AG09309 (cell line): ENCODE measurements around the gene RXRB.

Experiments
- DNase-seq: peaks from one replicate; pipeline ENCODE4 v3.0.0-alpha.2; 2010; ENCODE audit warnings: low read depth
- H3K4me3 ChIP-seq: 2 replicates; pipeline ENCODE4 v1.5.1; 2011; ENCODE audit warnings: mild to moderate bottlenecking, low read depth, low read length, moderate library complexity; ENCODE audit not compliant: control insufficient read depth
- TF ChIP-seq, protein P1 (sequence below): IDR thresholded peaks from 2 replicates; pipeline ENCODE4 v1.5.1; 2011; ENCODE audit warnings: mild to moderate bottlenecking, low read depth, low read length, inconsistent platforms; ENCODE audit not compliant: insufficient read depth, control insufficient read depth; ENCODE audit errors: missing control alignments

Gene RXRB

DNA sequence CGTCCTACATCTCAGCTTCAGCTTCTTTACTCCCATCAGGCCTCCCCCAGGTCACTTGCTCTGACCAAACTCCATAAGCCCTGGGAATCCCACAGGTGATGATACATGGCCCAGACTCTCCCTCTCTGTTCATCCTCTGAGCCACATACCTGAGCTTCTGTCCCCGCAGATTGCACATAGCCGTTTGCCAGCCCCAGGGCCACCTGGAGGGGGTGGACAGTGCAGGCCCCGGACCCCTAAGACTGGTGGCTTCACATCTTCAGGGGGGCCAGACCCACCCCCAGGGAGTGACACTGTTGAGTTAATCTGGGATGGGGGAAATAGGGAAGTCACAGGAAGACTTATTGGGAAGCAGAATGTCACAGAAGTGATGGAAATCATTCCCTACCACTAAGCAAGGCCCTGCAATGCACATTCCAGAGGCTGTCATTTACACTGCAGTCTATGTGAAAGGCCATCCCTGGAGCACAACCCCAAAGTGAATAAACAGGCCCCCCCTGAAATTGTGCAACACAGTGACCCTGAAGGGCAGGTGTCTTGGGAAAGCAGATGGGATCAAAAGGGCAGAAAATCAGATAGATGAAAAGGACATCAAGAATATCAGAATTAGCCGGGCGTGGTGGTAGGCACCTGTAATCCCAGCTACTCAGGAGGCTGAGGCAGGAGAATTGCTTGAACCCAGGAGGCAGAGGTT lies 2.2 kb downstream of the RXRB start:
- TF ChIP-seq, protein P1, sequence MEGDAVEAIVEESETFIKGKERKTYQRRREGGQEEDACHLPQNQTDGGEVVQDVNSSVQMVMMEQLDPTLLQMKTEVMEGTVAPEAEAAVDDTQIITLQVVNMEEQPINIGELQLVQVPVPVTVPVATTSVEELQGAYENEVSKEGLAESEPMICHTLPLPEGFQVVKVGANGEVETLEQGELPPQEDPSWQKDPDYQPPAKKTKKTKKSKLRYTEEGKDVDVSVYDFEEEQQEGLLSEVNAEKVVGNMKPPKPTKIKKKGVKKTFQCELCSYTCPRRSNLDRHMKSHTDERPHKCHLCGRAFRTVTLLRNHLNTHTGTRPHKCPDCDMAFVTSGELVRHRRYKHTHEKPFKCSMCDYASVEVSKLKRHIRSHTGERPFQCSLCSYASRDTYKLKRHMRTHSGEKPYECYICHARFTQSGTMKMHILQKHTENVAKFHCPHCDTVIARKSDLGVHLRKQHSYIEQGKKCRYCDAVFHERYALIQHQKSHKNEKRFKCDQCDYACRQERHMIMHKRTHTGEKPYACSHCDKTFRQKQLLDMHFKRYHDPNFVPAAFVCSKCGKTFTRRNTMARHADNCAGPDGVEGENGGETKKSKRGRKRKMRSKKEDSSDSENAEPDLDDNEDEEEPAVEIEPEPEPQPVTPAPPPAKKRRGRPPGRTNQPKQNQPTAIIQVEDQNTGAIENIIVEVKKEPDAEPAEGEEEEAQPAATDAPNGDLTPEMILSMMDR, result no peak
- no peak for DNase-seq
- H3K4me3 ChIP-seq, result no peak overlapping the region

DNA sequence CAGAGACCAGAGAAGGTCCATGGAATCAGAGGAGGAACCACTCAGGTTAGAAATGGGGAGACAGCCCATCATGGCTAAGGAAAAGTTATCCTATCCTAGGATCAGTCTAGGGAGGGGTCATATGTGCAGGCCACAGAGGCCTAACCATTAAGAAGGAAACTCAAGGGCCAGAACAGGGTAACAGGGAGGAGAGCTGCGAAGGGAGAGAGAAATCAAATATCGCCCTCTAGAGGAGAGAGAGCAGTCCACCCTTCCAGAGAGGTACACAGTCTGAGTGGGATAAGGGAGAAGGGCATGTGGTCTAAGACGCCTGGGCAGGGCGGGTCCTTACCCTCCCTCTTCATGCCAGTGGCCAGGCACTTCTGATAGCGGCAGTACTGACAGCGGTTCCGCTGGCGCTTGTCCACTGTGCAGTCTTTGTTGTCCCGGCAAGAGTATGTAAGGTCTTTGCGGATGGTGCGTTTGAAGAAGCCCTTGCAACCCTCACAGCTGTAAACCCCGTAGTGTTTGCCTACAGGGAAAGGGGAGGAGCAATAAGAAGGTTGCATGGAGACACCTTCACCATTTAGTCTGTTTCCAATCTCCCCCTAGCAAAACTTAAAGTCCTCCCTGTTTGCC lies 2.9 kb downstream of the RXRB start:
- DNase-seq, result peak; percentile 33
- TF ChIP-seq, protein P1, result peak; percentile 81
- no peak overlapping the region for H3K4me3 ChIP-seq

DNA sequence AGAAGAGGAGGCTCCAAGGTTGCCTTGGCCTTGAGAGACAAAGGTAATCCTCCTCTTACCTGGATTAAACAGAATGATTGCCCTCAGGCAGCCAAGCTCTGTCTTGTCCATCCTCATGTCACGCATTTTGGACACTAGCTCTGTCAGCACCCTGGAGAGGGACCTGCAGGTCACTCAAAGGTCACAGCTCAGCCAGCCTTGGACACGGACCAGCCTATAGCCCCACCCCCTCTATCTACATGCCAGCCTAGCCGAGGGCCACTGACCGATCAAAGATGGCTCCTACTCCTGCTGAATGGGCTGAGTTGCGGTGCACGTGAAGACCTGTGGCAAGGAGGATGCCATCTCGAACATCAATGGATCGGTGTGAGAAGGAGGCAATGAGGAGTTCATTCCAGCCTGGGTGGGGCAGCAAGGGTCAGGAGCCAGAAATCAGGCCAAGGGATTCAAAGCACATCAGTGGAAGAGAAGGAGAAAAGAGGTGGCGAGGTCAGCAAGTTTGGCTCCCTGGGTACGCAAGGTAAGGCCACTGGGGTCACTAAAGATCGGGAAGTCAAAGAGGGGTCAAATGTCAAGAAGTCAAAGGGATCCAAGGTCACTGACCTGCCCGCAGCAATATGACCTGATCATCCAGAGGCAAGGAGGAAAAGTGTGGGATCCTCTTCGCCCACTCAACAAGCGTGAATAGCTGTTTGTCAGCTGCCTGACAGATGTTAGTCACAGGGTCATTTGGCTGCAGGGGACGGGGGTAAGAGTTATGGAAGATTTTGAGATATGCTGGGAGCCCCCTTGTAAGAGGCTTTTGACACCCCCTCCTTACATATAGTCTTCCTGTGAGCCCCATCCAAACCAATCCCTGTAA lies 4.9 kb downstream of the RXRB start:
- TF ChIP-seq, protein P1, result no peak
- H3K4me3 ChIP-seq, result no peak overlapping the region
- DNase-seq, result no peak

DNA sequence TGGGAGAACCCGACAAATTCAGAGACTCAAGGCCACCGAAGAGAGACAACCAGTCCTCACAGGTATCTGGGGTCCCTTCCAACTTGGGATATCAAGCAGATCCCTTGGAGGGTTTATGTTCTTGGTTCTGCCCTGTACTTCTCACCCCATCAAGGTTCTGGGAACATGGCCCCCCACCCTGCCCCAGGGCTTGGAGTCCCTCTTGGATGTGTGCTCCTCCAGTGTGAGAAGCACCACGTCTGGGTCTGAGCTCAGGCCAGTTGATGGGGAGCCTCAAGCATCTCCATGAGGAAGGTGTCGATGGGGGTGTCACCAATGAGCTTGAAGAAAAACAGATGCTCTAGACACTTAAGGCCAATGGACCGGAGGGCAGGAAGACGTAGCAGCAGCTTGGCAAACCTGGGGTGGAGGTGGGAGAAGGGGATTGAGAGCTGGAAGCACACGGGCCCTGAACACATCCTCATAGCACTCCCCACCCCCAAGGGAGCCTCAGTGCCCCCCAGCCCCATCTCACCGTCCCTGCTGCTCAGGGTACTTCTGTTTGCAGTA lies 6.0 kb downstream of the RXRB start:
- no peak for DNase-seq
- TF ChIP-seq, protein P1, result no peak
- H3K4me3 ChIP-seq, result no peak overlapping the region

DNA sequence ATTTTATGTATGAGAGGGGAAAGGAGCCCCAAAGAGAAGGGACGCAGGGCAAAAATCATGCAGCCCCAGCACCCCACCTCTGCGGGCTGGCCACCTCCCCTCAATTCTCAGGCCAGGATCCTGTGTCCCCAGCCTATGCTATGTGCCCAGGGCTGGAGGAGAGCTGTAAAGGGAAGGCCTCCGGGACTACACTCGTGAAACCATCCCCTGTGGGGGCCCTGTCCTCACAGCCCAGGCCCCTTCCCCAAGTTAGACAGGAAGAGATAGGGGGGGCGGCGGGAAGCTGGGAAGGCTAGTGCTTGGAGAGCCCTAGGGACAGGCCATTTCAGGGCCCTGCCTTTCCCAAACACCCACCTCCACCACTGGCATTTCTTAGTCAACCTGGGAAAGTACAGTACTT lies 6.8 kb downstream of the RXRB start:
- H3K4me3 ChIP-seq, result no peak overlapping the region
- no peak for DNase-seq

More for the DNA sequence above, 6.8 kb downstream of the RXRB start:
- TF ChIP-seq, protein P1, result no peak
